Measurements from ENCODE around the gene VGLL2.

VGLL2 gene

GRCh38 chr6:117270055-117270842 lies 4.9 kb downstream of the VGLL2 start:
- DNase-seq: no peak

GRCh38 chr6:117270843-117271507 lies 5.6 kb downstream of the VGLL2 start:
- DNase-seq: no peak

DNA sequence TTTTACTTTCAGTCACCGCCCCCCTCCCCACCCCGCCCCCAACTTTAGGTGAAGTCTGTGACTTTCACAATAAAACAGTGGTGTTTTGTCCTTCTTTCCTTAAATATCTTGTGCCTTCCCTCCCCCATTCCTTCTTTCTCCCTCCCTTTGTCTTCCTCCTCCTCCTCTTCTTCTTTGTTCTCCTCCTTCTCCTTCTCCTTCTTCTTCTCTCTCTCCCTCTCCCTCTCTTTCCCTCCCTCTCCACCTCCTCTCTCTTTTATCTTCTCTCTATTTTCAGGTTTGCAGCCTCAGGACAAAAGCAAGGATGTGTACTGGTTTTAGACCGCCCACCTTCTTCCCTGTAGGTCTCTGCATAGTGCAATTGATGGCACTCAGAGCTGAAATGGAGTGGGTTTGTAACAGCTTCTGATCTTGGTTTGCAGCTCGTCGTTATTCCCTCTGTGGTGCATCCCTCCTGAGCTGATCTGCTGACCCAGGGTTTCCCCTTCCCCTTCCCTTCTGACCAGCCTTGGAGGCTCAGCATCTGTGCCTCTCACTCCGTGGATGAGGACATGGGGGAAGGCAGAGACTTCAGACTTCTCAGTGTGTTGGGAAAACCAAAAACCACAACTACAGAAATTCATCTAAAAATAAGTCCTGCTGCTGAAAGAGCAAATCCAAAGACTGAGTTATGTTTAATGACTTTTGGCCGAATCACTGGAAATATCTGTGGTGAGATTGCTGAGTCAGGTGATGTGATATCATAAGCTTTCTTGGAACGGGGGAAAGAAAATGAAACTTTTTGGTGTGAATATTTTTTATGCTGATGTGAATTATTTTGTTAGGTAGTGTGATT lies 6.9 kb downstream of the VGLL2 start:
- DNase-seq: no peak

DNA sequence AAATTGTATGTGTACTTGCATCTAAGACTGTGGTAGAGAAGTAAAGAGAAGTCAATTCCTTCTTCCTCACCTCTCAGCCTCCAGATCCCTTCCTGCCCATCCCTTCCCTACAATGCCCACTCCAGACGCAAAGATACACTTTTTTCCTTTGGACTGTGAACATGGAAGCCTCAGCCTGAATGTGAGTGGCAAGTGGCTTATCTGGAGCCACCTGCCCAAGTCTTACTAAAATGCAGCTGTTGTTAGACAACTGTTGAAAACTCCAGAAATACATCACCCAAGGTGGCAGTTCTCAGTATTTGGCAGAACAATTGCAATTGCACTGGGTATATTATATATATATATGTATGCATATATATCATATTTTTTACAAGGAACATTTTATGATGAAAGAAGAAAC lies 7.5 kb downstream of the VGLL2 start:
- no peak for DNase-seq

GRCh38 chr6:117275205-117275604 lies 9.8 kb downstream of the VGLL2 start:
- DNase-seq: no peak

GRCh38 chr6:117275711-117276110 lies 10.4 kb downstream of the VGLL2 start:
- no peak for DNase-seq

- DNase-seq: no peak
These were observed 11.5 kb downstream of the VGLL2 start for GRCh38 chr6:117276778-117277316.

GRCh38 chr6:117280922-117281321 lies 15.6 kb downstream of the VGLL2 start:
- no peak for DNase-seq

DNA sequence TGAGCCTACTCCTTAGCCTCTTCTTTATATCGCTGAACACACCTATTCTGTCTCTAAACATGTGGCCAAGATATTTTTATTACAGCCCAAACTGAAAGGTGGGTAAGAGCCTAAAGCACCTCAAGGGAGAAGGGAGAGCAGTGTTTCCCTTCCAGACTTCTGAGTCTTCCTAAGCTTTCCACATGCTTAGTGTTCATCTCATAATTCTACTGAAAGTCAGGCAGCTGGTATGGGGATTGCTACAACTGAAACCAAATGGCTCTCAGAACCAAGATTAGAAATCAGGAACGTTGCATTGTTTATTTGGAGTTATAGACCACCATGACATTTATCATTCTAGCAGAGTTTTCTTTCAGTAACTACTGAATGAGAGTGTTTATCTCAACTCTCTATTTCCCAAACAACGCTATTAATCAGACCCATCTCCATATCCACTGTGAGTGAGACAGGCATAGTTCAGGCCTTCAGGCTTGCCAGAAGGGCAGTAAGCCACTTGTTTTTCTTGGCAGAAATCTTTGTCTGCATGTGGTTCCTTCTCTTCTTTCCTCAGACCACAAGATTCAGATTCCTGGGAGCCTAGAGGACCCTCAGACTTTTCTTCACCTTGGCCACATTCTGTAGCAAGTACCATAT lies 22.8 kb downstream of the VGLL2 start:
- no peak for DNase-seq

GRCh38 chr6:117290173-117290846 lies 25.0 kb downstream of the VGLL2 start:
- no peak for DNase-seq

GRCh38 chr6:117298941-117299340 lies 33.6 kb downstream of the VGLL2 start:
- no peak for DNase-seq

- DNase-seq: no peak
These were observed 38.0 kb downstream of the VGLL2 start for GRCh38 chr6:117303323-117303722.

DNA sequence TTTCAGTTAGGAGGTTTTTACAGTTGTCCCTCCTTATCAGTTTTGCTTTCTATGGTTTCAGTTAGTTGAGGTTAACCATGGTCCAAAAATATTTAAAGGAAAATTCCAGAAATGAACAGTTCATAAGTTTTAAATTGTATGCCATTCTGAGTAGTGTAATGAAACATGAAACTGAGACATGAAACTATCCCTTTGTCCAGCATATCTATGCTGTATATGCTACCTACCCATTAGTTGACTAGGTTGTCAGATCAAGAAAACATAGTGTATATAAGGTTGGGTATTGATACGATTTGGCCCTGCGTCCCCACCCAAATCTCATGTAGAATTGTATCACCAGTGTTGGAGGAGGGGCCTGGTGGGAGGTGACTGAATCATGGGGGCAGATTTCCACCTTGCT lies 39.1 kb downstream of the VGLL2 start:
- no peak for DNase-seq

DNA sequence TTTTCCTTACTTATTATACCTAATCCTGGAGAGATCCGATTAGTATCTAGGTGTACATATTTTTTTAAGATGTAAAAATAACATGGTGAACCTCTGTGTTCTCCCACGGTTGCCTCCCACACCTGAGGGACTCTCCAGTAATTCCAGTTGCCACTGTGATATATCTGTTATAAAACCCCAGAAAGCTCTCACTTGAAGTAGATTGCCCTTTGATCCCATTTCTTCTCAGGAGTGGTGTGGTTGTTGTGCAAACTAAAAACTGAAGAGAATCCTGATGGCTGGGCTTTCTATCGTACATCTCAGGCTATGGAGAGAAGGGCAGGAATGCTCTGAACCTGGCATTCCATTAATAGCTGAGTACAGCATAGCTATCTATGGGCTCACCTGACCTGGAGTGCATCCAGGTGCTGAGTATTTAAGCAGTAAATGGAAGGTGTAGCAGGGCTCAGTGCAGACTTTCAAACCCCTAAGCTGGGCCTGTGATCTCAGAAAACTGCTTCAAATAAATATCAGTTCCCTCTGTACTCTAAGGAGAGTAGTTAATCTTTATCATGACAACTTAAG lies 41.0 kb downstream of the VGLL2 start:
- DNase-seq: no peak

DNA sequence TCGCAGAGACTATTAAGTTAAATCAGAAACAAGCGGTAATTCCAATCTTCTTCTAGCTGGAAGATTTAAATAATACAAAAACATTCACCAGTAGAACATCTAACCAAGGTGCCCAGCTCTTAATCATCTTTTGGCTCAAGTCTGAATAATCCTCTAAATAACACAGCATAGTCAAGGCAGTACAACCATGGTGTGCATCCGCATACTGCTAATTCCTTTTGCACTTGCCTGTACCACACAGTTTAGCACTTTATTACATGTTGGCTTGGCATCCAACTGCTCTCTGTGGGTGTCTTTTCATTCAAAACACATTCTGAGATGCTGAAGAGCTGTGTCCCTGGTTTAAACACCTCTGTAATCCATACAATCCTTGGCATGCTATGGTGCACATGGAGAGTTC lies 42.3 kb downstream of the VGLL2 start:
- DNase-seq: no peak

- DNase-seq: no peak
These were observed 43.7 kb downstream of the VGLL2 start for GRCh38 chr6:117309069-117309468.

- no peak for DNase-seq
These were observed 44.3 kb downstream of the VGLL2 start for GRCh38 chr6:117309611-117310010.

- no peak for DNase-seq
These were observed 46.0 kb downstream of the VGLL2 start for GRCh38 chr6:117311310-117311709.

GRCh38 chr6:117311726-117312125 lies 46.4 kb downstream of the VGLL2 start:
- no peak for DNase-seq

GRCh38 chr6:117317261-117317660 lies 51.9 kb downstream of the VGLL2 start:
- no peak for DNase-seq
